HG02973 (cell line): ENCODE measurements around the gene MYO19.
"Not testable (repeated sequence)": the region's sequence is repeated elsewhere in the genome, so short reads cannot be mapped to it uniquely, and the experiment has no call there.

Experiments
- ATAC-seq: cut with Tn5 transposase; IDR thresholded peaks from one replicate; pipeline ENCODE4 v1.9.1; 2021; ENCODE audit warnings: moderate library complexity; ENCODE audit not compliant: unreplicated experiment

MYO19 gene

DNA sequence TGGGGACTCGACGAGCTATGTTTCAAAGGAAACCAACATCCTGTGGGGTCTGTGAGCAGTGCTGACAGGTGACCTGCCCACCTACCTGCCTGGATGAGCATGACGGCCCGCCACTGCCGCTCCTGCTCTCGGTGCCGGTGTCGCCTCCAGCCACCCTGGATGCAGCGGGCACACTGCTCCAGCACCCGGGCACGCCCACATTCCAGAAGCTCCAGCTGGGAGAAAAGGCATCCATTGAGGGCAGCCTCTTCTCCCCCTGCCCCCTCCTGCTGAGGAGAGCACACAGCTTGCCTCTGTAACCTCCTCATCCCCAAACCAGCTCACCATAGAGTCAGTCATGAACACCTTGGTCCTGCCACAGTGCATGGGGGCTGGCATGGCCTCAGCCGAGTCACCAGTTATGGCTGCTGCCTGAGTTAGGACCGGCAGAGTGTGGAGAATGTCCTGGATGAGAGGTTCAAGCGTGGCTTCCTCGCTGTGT lies 33.9 kb downstream of the MYO19 start:
- no peak for ATAC-seq

DNA sequence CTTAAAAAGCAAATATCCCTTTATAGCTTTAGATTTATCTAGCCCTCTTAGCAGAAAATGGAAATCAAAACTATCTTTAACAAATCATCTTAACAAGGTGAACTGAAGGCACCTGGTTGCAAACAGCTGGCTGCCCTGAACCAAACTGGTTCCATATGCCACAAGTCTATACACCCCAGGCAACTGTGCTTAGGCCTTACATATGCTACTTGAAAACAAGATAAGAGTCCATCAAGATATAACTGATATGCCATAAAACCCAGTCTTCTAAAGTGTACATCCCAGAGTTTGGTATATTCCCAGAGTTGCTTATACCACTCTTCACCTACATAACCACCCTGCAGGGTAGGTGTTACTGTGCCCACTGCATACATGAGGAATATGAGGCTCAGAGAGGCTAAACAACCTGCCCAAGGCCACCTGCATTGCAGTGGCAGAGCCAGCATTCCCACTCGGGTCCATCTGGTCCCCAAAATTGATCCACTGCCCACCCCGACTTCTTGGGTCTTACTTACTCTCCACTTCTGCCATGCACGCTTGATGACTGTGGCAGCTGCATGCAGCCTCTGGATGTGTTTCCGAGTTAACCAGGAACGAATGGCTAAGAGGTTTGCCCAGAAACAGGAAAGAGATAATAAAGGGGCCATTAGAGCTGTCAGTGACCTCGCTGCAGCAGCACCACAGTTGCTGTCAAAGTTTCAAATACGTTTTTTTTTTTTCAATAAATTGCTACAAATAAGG lies 35.9 kb downstream of the MYO19 start:
- ATAC-seq, result no peak

GRCh38 chr17:36498155-36498554 lies 36.5 kb downstream of the MYO19 start:
- no peak for ATAC-seq

DNA sequence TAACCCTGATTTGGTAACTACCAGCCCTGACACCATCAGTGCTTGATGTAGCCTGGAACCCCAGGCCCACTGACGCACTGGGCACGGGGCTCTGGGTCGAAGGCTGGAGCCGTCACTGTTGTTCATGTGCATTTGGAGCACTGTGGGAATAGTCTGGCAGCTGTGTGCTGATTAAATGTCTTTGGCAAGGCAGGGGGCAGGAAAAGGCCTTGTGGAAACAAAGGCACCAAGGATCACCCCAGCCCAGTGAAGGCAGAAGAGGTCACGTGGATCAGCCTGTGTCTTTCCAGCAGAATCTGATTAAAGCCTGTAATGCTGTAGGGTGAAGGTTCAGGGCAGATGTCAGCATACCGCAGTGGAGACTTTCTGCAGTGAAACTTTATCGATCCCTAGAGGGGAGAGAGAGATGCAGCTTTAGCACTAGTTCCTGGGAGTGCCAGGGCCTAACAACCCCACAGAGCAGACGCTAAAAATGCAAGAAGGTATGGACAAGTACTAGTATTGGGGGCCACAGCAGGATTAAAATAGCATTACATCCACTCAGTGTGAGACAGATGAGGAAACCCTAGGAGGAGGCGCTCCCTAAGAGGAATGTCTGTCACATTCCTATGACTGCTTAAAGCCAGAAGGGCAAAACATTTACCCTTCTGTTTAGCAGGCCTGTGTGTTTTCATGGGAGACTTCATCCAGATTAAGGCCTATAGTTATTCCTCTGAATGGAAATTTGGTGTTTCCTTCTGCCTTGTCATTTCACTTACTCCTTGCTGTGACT lies 38.5 kb downstream of the MYO19 start:
- no peak for ATAC-seq

DNA sequence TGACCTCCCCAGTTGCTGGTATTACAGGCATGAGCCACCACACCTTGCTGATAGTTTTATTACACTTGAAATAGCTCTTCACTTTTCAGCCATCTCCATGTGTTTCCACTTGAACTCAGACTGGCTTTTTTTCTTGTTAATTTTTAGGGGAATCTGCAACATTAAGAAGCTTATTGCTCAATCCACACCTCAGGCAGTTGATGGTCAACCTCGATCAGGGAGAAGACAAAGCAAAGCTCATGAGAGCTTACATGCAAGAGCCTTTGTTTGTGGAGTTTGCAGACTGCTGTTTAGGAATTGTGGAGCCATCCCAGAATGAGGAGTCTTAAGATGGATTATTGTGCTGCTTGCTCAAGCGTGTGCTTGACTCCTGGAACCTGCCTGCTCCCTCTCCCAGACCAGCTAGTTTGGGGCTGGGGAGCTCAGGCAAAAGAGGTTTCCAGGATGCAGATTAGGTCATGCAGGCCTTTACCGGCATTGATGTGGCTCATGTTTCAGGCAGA lies 39.5 kb downstream of the MYO19 start:
- no peak for ATAC-seq

DNA sequence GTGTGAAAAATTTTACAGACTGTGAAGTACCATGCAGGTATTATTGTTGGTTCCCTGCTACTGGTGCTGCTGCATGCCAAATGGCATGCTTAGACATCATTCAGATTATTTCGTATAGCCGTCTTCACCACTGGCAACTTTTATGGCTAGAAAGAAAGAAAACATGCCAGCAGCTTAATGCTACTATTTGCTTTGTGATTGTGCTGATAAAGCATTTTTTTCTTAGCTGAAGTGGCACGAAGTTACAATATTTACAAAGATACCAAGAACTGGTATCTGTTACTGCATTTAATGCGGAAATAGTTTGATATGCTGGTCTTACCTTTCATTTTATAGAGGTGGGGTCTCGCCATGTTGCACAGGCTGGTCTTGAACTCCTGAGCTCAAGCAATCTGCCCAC lies 40.0 kb downstream of the MYO19 start:
- ATAC-seq, result no peak

DNA sequence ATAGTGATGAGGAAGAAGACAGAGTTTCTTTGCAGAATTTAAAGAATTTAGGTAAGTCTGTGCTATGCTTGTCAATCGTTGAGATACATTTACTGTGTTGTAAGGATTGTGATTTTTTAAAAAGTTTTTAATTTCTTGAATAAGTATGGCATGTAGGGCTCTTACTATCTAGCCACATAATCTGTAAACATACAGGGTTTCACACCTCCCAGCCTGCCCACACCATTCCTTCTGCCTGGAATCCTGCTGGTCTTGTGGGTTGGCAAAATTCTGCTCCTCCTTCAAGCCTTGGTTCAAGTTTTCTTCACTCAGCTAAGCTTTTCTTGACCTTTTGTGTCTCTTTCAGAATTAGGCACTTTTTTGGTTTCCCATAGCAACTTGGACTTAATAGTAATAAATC lies 40.7 kb downstream of the MYO19 start:
- ATAC-seq, result no peak

DNA sequence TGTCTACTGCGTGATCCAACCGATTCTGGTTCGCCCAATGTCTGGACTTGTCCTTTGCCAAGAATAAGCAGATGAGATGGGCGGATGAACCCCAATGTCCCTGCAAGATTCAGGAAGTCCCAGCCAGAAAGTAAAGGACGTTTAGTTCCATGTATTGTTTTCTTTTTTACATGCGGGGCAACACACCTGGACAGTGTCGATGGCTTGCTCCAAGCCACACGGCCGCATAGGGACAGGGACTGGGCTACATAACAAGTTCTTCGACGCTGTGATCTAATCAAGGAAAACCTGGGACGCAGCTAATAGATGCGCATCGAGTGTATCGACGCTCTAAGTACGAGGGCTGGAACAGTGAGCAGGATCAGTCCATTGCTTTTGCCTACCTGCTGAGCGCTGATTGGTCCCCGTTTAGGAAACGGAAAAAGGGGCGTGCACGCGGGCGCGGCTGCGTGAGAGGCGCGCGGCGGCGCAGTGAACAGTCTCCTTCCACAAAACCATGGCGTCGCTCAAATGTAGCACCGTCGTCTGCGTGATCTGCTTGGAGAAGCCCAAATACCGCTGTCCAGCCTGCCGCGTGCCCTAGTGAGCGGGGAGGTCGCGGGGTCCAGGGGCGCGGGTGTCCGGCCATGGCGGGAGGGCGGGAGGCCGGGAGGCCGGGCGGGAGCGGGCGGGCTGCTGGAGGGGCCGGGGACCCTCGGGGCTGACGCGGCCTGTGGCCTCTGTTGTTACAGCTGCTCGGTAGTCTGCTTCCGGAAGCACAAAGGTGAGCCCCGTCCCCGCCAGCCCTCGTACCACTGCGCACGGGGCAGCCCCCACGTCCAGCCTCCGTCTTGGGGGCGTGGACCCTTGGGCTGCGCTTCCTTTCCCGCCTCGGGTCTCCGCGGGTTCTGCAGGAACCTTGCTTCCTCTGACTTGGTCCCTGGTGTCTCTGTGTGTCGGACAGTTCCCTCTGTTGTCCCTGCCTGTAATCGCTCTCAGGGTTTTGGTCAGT lies 48.2 kb downstream of the MYO19 start, which contains the start of gene ZNHIT3:
TSS of gene ZNHIT3 (plus strand) at position 478 of the 991 bp plus-strand sequence. CDS start at position 497, 19 bp downstream.
- peak; percentile 88 for ATAC-seq

- no peak for ATAC-seq
Observed at GRCh38 chr17:36485805-36486203, 48.9 kb downstream of the MYO19 start.

GRCh38 chr17:36485027-36485426 lies 49.6 kb downstream of the MYO19 start:
- no peak for ATAC-seq

GRCh38 chr17:36484021-36484420 lies 50.6 kb downstream of the MYO19 start:
- ATAC-seq, result not testable (repeated sequence)

DNA sequence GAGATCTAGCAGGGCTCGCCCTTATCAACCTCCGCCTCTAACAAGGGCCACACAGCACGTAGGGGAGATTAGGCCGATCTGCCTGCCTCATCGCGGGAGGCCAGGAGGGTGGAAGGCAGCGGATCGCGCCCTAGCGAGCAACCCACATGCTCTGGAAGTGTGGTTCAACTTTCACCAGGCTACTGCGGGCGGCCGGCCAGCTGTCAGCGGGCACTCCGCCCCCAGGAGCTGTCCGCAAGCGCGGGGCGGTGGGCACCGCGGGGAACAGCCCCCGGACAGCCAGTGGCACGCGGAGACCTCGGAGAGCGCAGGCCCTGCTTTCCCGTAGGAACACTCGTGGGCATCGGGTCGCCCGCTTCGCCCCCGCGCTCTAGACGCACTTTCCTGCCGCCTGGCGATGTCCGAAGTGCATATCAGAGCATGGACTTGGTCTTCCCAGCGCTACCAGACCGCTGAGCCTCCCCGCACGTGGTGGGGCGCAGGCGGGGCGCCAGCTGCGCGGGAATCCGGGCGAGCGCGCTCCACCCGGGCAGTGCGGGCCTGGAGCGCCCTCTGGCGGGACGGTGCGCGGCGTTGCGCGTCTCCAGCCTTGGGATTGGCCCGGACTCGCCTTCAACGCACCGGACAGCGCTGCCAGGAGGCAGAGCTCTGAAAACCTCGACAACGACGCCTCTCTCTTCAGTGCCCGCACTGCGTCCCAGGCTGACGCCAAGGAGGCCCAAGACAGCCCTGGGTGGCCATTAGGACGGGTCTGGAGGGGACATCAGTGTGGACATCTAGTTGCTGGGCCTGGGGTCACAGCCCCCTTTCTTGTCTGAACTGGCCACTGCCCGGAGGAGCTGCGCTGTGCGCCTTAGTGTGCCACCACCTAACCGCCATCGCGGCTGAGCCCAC lies 51.8 kb downstream of the MYO19 start:
- ATAC-seq, result peak; percentile 43

- ATAC-seq, result no peak
Observed at GRCh38 chr17:36481829-36482228, 52.8 kb downstream of the MYO19 start.

DNA sequence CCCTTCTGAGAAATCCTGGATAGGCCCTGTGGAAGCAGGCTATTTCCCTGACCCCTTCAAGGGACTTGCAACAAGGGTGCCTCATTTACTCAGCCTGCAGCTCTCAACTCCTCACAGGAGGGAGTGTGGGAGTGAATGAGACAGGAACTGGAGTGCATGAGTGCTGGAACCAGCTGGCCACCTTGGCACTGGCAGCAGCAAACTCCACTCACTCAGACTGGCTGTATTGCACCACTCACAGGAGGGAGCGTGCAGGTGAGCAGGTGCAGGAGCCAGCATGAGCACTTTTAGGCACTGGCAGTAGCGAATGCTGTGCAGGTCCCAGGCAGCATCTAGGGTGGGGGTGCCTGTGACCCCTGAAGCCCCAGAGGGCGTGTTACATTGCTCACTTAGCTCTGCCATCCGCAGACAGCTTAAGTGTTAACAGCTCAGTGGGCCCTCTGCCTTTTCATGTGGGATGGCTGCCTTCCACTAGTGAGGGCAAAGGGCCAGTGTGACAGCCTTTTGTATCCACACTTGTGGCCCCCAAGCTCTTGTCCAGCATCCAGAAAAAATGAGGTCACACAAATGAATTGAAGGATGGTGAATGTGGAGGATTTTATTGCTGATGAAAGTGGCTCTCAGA lies 59.2 kb downstream of the MYO19 start:
- no peak for ATAC-seq

DNA sequence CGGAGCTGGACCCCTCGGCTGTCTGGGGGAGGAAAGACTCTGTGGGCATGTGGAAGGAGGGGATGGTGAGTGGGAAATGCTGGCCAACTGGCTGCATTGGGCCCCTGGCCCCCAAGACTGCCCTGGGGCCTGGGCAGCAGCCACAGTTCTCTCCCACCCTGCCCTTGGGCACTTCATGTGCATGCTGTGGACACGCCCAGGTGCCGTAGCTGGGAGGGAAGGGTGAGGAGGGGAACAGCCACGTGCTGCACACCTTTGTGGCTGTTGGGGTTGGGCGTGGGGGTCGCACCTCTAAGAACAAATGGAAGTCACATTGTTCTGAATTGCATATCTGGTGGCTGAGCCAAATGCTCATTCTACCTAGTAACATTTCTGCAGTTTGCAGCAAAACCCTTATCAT lies 60.1 kb downstream of the MYO19 start:
- ATAC-seq, result no peak

DNA sequence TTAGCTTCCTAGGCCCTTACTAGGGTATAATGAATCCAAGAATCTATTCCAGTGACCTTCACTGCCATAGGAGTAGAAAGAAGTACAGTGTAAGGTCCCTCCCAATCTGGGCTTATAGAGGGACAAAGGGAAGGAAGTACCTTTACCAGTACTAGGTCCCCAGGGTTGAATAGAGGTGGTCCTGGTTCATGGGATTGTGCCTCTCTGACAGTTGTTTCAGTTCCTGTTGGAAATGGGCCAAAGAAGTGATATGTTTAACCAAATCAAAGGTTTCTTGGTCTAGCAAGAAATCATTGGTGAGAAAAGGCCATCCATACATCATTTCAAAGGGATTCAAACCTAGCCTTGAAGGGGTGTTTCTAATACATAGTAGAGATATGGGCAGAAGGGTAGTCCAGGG lies 64.2 kb downstream of the MYO19 start:
- ATAC-seq, result no peak

DNA sequence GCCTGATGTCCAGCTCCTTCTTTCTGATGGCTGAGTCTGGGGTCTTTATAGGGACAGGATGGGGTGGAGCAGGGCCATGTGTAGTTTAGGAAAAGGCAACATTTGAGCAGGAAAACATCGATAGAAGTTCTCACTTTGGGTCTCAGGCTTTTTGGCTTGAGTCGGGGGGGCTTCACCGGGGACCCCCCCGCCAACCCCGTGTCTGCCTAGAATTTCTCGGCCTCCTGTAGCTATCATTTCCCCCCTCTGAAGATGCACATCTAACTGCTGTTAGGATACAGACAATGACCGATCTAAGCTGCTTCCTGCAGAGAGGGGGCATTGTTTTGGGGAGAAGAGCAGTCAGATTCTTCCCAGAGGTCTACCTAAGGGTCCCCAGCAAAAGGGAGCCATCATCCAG lies 64.9 kb downstream of the MYO19 start:
- no peak for ATAC-seq

GRCh38 chr17:36468903-36469635 lies 65.6 kb downstream of the MYO19 start:
- no peak for ATAC-seq

DNA sequence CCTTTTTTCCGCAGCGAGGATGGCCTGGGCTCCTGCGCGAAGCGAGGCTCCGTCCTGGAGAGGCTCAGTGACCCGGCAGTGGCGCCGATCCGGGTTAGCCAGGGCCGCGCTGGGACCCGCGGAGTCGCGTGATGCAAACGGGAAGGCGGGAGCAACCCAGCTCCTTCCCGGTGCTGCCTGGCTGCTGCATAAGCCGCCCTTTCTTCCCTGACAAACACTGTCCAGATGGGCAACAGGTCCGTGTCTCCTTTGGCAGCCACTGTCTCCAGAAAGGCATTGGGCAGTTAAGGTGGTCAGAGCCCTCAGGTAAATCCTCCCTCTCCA lies 69.9 kb downstream of the MYO19 start:
- no peak for ATAC-seq
